NCI-H146 (cell line): ENCODE data around the gene PTPN23.
"Not testable (repeated sequence)": the region's sequence is repeated elsewhere in the genome, so short reads cannot be mapped to it uniquely, and the experiment has no call there.

Experiments
- DNase-seq: peaks from one replicate; lab custom pipeline; 2025; lab: John Stamatoyannopoulos, UW

PTPN23 gene

GRCh38 chr3:47380601-47381316, at the start of gene PTPN23:
Gene PTPN23, plus strand, starts transcription at chr3:47381021. Its CDS starts 76 bp downstream, at chr3:47381097.
- peak; percentile 97 for DNase-seq

GRCh38 chr3:47333907-47334306, 46.9 kb upstream of the PTPN23 start:
- no peak for DNase-seq

GRCh38 chr3:47337656-47338055, 43.2 kb upstream of the PTPN23 start:
- no peak for DNase-seq

- DNase-seq: no peak
These were observed 40.9 kb upstream of the PTPN23 start for GRCh38 chr3:47339951-47340350.

- DNase-seq: no peak
These were observed 40.0 kb upstream of the PTPN23 start for GRCh38 chr3:47340866-47341265.

GRCh38 chr3:47342151-47342550, 38.7 kb upstream of the PTPN23 start:
- DNase-seq: no peak

- no peak for DNase-seq
These were observed 38.0 kb upstream of the PTPN23 start for GRCh38 chr3:47342812-47343211.

GRCh38 chr3:47343471-47343971, 37.3 kb upstream of the PTPN23 start:
- no peak for DNase-seq

GRCh38 chr3:47344971-47345370, 35.9 kb upstream of the PTPN23 start:
- DNase-seq: no peak

GRCh38 chr3:47347217-47347801, 33.5 kb upstream of the PTPN23 start:
- no peak for DNase-seq

- DNase-seq: no peak
These were observed 32.2 kb upstream of the PTPN23 start for GRCh38 chr3:47348411-47349154.

GRCh38 chr3:47355010-47355409, 25.8 kb upstream of the PTPN23 start:
- DNase-seq: no peak

GRCh38 chr3:47356201-47356600, 24.6 kb upstream of the PTPN23 start:
- DNase-seq: no peak

GRCh38 chr3:47359323-47359722, 21.5 kb upstream of the PTPN23 start:
- no peak for DNase-seq

- not testable (repeated sequence) for DNase-seq
These were observed 20.7 kb upstream of the PTPN23 start for GRCh38 chr3:47360110-47360517.

GRCh38 chr3:47362701-47363100, 18.1 kb upstream of the PTPN23 start:
- no peak for DNase-seq

GRCh38 chr3:47365213-47366153, 15.3 kb upstream of the PTPN23 start:
- DNase-seq: no peak

GRCh38 chr3:47366833-47367232, 14.0 kb upstream of the PTPN23 start:
- DNase-seq: no peak

GRCh38 chr3:47367631-47368030, 13.2 kb upstream of the PTPN23 start:
- DNase-seq: no peak

GRCh38 chr3:47370020-47370419, 10.8 kb upstream of the PTPN23 start:
- DNase-seq: not testable (repeated sequence)

GRCh38 chr3:47370887-47371697, 9.7 kb upstream of the PTPN23 start:
- no peak for DNase-seq
